Activated T-helper 17 cell treated with anti-CD3 and anti-CD28 coated beads, Interleukin-2, amount 50 U/mL, for 72 hours (primary cell): ENCODE measurements around the gene PKP1. TPM values are rescaled to one million over a fixed set of nuclear protein-coding genes. Genes with fewer than 3 reads are reported as not detected.

Experiments
- ATAC-seq: fragments of 150-1000 bp; cut with Tn5 transposase; replicated peaks from 2 replicates; pipeline ENCODE4 v1.10.0; 2021; ENCODE audit warnings: mild to moderate bottlenecking, moderate library complexity
- H3K27ac Mint-ChIP-seq: one replicate; pipeline ENCODE4 v1.8.0; 2022; ENCODE audit warnings: mixed read lengths
- H3K27me3 Mint-ChIP-seq: one replicate; pipeline ENCODE4 v1.8.0; 2022; ENCODE audit warnings: mixed read lengths
- H3K36me3 Mint-ChIP-seq: one replicate; pipeline ENCODE4 v1.8.0; 2022; ENCODE audit warnings: low read depth, mild to moderate bottlenecking, mixed read lengths
- H3K4me1 Mint-ChIP-seq: one replicate; pipeline ENCODE4 v1.8.0; 2022; ENCODE audit warnings: mixed read lengths
- H3K4me3 Mint-ChIP-seq: one replicate; pipeline ENCODE4 v1.8.0; 2022; ENCODE audit warnings: mild to moderate bottlenecking, mixed read lengths
- H3K9me3 Mint-ChIP-seq: one replicate; pipeline ENCODE4 v1.8.0; 2022; ENCODE audit warnings: mixed read lengths
- total RNA-seq, 2 donors: library from RNA; stranded (reverse); gene quantifications; one replicate each; pipeline ENCODE4 v1.2.3, GENCODE V29; 2022

The PKP1 gene
- total RNA-seq, 2 donors from 2014 or later, result not detected

GRCh38 chr1:201283836-201284553 lies 689 bp downstream of the PKP1 start:
- Mint-ChIP-seq H3K27ac (no peak overlapping the region), H3K9me3 (no peaks in the 10 kb centered on the region), H3K4me1 (no peaks in the 10 kb centered on the region), H3K36me3 (no peaks in the 10 kb centered on the region), H3K4me3 (no peak overlapping the region), H3K27me3 (peaks cover 33% of the 10 kb centered on the region)
- no peak for ATAC-seq

- no peak for ATAC-seq
- no peak overlapping the region for H3K4me3 Mint-ChIP-seq
- H3K27ac Mint-ChIP-seq, result no peak overlapping the region
- H3K27me3 Mint-ChIP-seq, result peaks cover 37% of the 10 kb centered on the region
- no peaks in the 10 kb centered on the region for H3K9me3 Mint-ChIP-seq
- no peaks in the 10 kb centered on the region for H3K4me1 Mint-ChIP-seq
- H3K36me3 Mint-ChIP-seq, result no peaks in the 10 kb centered on the region
Observed at GRCh38 chr1:201284636-201285035, 1.3 kb downstream of the PKP1 start.

- Mint-ChIP-seq H3K27me3 (peaks cover 43% of the 10 kb centered on the region), H3K4me1 (no peaks in the 10 kb centered on the region), H3K27ac (no peak overlapping the region), H3K36me3 (no peaks in the 10 kb centered on the region), H3K4me3 (no peak overlapping the region), H3K9me3 (no peaks in the 10 kb centered on the region)
- no peak for ATAC-seq
Observed at GRCh38 chr1:201285846-201286245, 2.5 kb downstream of the PKP1 start.

- no peak for ATAC-seq
- Mint-ChIP-seq H3K9me3 (no peaks in the 10 kb centered on the region), H3K4me3 (no peak overlapping the region), H3K4me1 (no peaks in the 10 kb centered on the region), H3K27ac (no peak overlapping the region), H3K36me3 (no peaks in the 10 kb centered on the region), H3K27me3 (peaks cover 43% of the 10 kb centered on the region)
Observed at GRCh38 chr1:201286445-201286844, 3.1 kb downstream of the PKP1 start.

- no peak overlapping the region for H3K27ac Mint-ChIP-seq
- H3K4me1 Mint-ChIP-seq, result no peaks in the 10 kb centered on the region
- ATAC-seq, result no peak
- H3K4me3 Mint-ChIP-seq, result no peak overlapping the region
- no peaks in the 10 kb centered on the region for H3K36me3 Mint-ChIP-seq
- no peaks in the 10 kb centered on the region for H3K9me3 Mint-ChIP-seq
- H3K27me3 Mint-ChIP-seq, result peaks cover 41% of the 10 kb centered on the region
Observed at GRCh38 chr1:201288007-201288406, 4.7 kb downstream of the PKP1 start.

GRCh38 chr1:201288765-201289164 lies 5.5 kb downstream of the PKP1 start:
- no peak overlapping the region for H3K27ac Mint-ChIP-seq
- ATAC-seq, result no peak
- H3K4me1 Mint-ChIP-seq, result no peaks in the 10 kb centered on the region
- peaks cover 39% of the 10 kb centered on the region for H3K27me3 Mint-ChIP-seq
- no peak overlapping the region for H3K4me3 Mint-ChIP-seq
- H3K9me3 Mint-ChIP-seq, result no peaks in the 10 kb centered on the region
- no peaks in the 10 kb centered on the region for H3K36me3 Mint-ChIP-seq

GRCh38 chr1:201290551-201290950 lies 7.2 kb downstream of the PKP1 start:
- ATAC-seq, result no peak
- H3K27me3 Mint-ChIP-seq, result peaks cover 40% of the 10 kb centered on the region
- no peak overlapping the region for H3K27ac Mint-ChIP-seq
- H3K9me3 Mint-ChIP-seq, result no peaks in the 10 kb centered on the region
- H3K36me3 Mint-ChIP-seq, result no peaks in the 10 kb centered on the region
- H3K4me1 Mint-ChIP-seq, result no peaks in the 10 kb centered on the region
- H3K4me3 Mint-ChIP-seq, result no peak overlapping the region

GRCh38 chr1:201291916-201292315 lies 8.6 kb downstream of the PKP1 start:
- Mint-ChIP-seq H3K27ac (no peak overlapping the region), H3K27me3 (peaks cover 43% of the 10 kb centered on the region), H3K4me1 (no peaks in the 10 kb centered on the region), H3K4me3 (no peak overlapping the region), H3K36me3 (no peaks in the 10 kb centered on the region), H3K9me3 (no peaks in the 10 kb centered on the region)
- no peak for ATAC-seq

- no peak for ATAC-seq
- no peaks in the 10 kb centered on the region for H3K9me3 Mint-ChIP-seq
- H3K4me3 Mint-ChIP-seq, result no peak overlapping the region
- peaks cover 23% of the 10 kb centered on the region for H3K27me3 Mint-ChIP-seq
- H3K36me3 Mint-ChIP-seq, result no peaks in the 10 kb centered on the region
- no peaks in the 10 kb centered on the region for H3K4me1 Mint-ChIP-seq
- H3K27ac Mint-ChIP-seq, result no peak overlapping the region
Observed at GRCh38 chr1:201294876-201295275, 11.6 kb downstream of the PKP1 start.

GRCh38 chr1:201295346-201295745 lies 12.0 kb downstream of the PKP1 start:
- no peak for ATAC-seq
- H3K9me3 Mint-ChIP-seq, result no peaks in the 10 kb centered on the region
- H3K36me3 Mint-ChIP-seq, result no peaks in the 10 kb centered on the region
- no peak overlapping the region for H3K4me3 Mint-ChIP-seq
- peaks cover 23% of the 10 kb centered on the region for H3K27me3 Mint-ChIP-seq
- H3K27ac Mint-ChIP-seq, result no peak overlapping the region
- H3K4me1 Mint-ChIP-seq, result no peaks in the 10 kb centered on the region

- no peak overlapping the region for H3K27ac Mint-ChIP-seq
- no peak for ATAC-seq
- peaks cover 19% of the 10 kb centered on the region for H3K27me3 Mint-ChIP-seq
- H3K4me3 Mint-ChIP-seq, result no peak overlapping the region
- H3K4me1 Mint-ChIP-seq, result no peaks in the 10 kb centered on the region
- no peaks in the 10 kb centered on the region for H3K36me3 Mint-ChIP-seq
- H3K9me3 Mint-ChIP-seq, result no peaks in the 10 kb centered on the region
Observed at GRCh38 chr1:201295861-201296260, 12.6 kb downstream of the PKP1 start.

GRCh38 chr1:201296352-201296751 lies 13.0 kb downstream of the PKP1 start:
- Mint-ChIP-seq H3K4me1 (no peaks in the 10 kb centered on the region), H3K27me3 (peaks cover 19% of the 10 kb centered on the region), H3K9me3 (no peaks in the 10 kb centered on the region), H3K4me3 (no peak overlapping the region), H3K36me3 (no peaks in the 10 kb centered on the region), H3K27ac (no peak overlapping the region)
- no peak for ATAC-seq

GRCh38 chr1:201298396-201299381 lies 15.4 kb downstream of the PKP1 start:
- Mint-ChIP-seq H3K36me3 (no peaks in the 10 kb centered on the region), H3K4me1 (no peaks in the 10 kb centered on the region), H3K9me3 (no peaks in the 10 kb centered on the region), H3K27me3 (peaks cover 19% of the 10 kb centered on the region), H3K4me3 (no peak overlapping the region), H3K27ac (no peak overlapping the region)
- no peak for ATAC-seq

GRCh38 chr1:201299968-201300367 lies 16.7 kb downstream of the PKP1 start:
- Mint-ChIP-seq H3K4me3 (no peak overlapping the region), H3K27me3 (peaks cover 15% of the 10 kb centered on the region), H3K4me1 (no peaks in the 10 kb centered on the region), H3K27ac (no peak overlapping the region), H3K9me3 (no peaks in the 10 kb centered on the region), H3K36me3 (no peaks in the 10 kb centered on the region)
- ATAC-seq, result no peak

- H3K9me3 Mint-ChIP-seq, result no peaks in the 10 kb centered on the region
- peaks cover 11% of the 10 kb centered on the region for H3K27me3 Mint-ChIP-seq
- no peak overlapping the region for H3K27ac Mint-ChIP-seq
- no peaks in the 10 kb centered on the region for H3K36me3 Mint-ChIP-seq
- no peak overlapping the region for H3K4me3 Mint-ChIP-seq
- H3K4me1 Mint-ChIP-seq, result no peaks in the 10 kb centered on the region
- ATAC-seq, result no peak
Observed at GRCh38 chr1:201300641-201301040, 17.3 kb downstream of the PKP1 start.
